Lower leg skin (tissue), 4 donors: Measurements from ENCODE around the gene LMBRD1. TPM values are rescaled to one million over a fixed set of nuclear protein-coding genes. Genes with fewer than 3 reads are reported as not detected.

ENCODE experiments used
- DNase-seq, 2 donors: peaks; one replicate each; pipeline ENCODE4 v3.0.0-alpha.2; 2019; ENCODE audit warnings: low spot score in 2 of 2
- H3K4me3 ChIP-seq: fragments of 200-600 bp; sonication (generic); 2 replicates; pipeline ENCODE4 v1.5.1; 2017; ENCODE audit warnings: mild to moderate bottlenecking, low read depth; ENCODE audit not compliant: poor library complexity, severe bottlenecking
- CTCF ChIP-seq, 3 donors: fragments of 450-650 bp; IDR thresholded peaks; one replicate each; pipeline ENCODE4 v1.5.1; 2016; ENCODE audit warnings: antibody characterized with exemption in 3 of 3, mild to moderate bottlenecking in 3 of 3, moderate library complexity in 2 of 3
- POLR2A ChIP-seq, 2 donors: fragments of 450-650 bp; IDR thresholded peaks; one replicate each; pipeline ENCODE4 v1.6.1; 2016 to 2017; ENCODE audit warnings: antibody characterized with exemption in 2 of 2, mild to moderate bottlenecking in 1 of 2, moderate library complexity in 1 of 2
- WGBS, 2 donors: methylation state at CpG; one replicate each; pipeline ENCODE4 v1.1.5; 2018; 5-methylcytosine and 5-hydroxymethylcytosine counted together
- intact Hi-C: fragments of 100-400 bp; cut with DNase I; formaldehyde crosslinking; loops from one replicate; pipeline ENCODE4 v1.15.0; 2023; ENCODE audit warnings: low total_unique reads
- total RNA-seq, 4 donors: library from RNA; depleted of rRNA; stranded (reverse); fragments of >200 nt; gene quantifications; one replicate each; pipeline ENCODE4 v1.1.0, GENCODE V29; 2016

The LMBRD1 gene
- total RNA-seq, 4 donors from 2014 or later = 61.1 to 67.4 (median 65.0) TPM

GRCh38 chr6:69699655-69700054 is 97.2 kb downstream of the LMBRD1 start:
- intact Hi-C loops = no loop called here
- no peak for TF ChIP-seq CTCF (IDR thresholded peaks at IDR 0.05)
- TF ChIP-seq POLR2A (IDR thresholded peaks at IDR 0.05) = no peak

GRCh38 chr6:69696273-69696672 is 100.5 kb downstream of the LMBRD1 start:
- TF ChIP-seq CTCF (IDR thresholded peaks at IDR 0.05) = no peak
- TF ChIP-seq POLR2A (IDR thresholded peaks at IDR 0.05) = no peak
- intact Hi-C loops = no loop called here
- 66 to 71% methylated on average over 2 of the region's 2 CpGs for WGBS, 2 donors
- H3K4me3 ChIP-seq = no peak overlapping the region
- no peak for DNase-seq

More at GRCh38 chr6:69699655-69700054, 97.2 kb downstream of the LMBRD1 start:
- no peak overlapping the region for H3K4me3 ChIP-seq
- no peak for DNase-seq

- intact Hi-C loops = no loop called here
- DNase-seq = no peak
- H3K4me3 ChIP-seq = no peak overlapping the region
- TF ChIP-seq CTCF (IDR thresholded peaks at IDR 0.05) = no peak
- TF ChIP-seq POLR2A (IDR thresholded peaks at IDR 0.05) = no peak
Observed at GRCh38 chr6:69693762-69694161, 103.0 kb downstream of the LMBRD1 start.

GRCh38 chr6:69690986-69691385 is 105.8 kb downstream of the LMBRD1 start:
- 90 to 93% methylated on average over 1 of the region's 1 CpG for WGBS, 2 donors
- TF ChIP-seq POLR2A (IDR thresholded peaks at IDR 0.05) (no peak), CTCF (IDR thresholded peaks at IDR 0.05) (no peak)
- no peak for DNase-seq
- no peak overlapping the region for H3K4me3 ChIP-seq
- intact Hi-C loops = no loop called here

GRCh38 chr6:69680302-69680701 is 116.5 kb downstream of the LMBRD1 start:
- TF ChIP-seq CTCF (IDR thresholded peaks at IDR 0.05) = no peak
- TF ChIP-seq POLR2A (IDR thresholded peaks at IDR 0.05) = no peak
- H3K4me3 ChIP-seq = no peak overlapping the region
- intact Hi-C loops = no loop called here
- 98% methylated on average over 1 of the region's 1 CpG for WGBS, 2 donors
- no peak for DNase-seq

GRCh38 chr6:69673298-69673697 is 123.5 kb downstream of the LMBRD1 start:
- intact Hi-C loops = no loop called here
- H3K4me3 ChIP-seq = no peak overlapping the region
- TF ChIP-seq CTCF (IDR thresholded peaks at IDR 0.05) (no peak), POLR2A (IDR thresholded peaks at IDR 0.05) (no peak)
- 29 to 30% methylated on average over 2 of the region's 2 CpGs for WGBS, 2 donors
- no peak for DNase-seq
